GM12865 (cell line): Measurements from ENCODE around the gene TDRD9.

Experiments
- DNase-seq: peaks from one replicate; pipeline ENCODE4 v3.0.0; 2010; ENCODE audit warnings: low read depth
- H3K4me3 ChIP-seq: 2 replicates; pipeline ENCODE4 v1.5.1; 2011; ENCODE audit warnings: mild to moderate bottlenecking, low read depth, low read length, control low read depth
- TF ChIP-seq, protein P1 (sequence below): IDR thresholded peaks from 2 replicates; pipeline ENCODE4 v1.5.1; 2011; ENCODE audit warnings: low read length, control low read depth, low read depth, inconsistent platforms; ENCODE audit not compliant: insufficient read depth; ENCODE audit errors: missing control alignments

Gene TDRD9

DNA sequence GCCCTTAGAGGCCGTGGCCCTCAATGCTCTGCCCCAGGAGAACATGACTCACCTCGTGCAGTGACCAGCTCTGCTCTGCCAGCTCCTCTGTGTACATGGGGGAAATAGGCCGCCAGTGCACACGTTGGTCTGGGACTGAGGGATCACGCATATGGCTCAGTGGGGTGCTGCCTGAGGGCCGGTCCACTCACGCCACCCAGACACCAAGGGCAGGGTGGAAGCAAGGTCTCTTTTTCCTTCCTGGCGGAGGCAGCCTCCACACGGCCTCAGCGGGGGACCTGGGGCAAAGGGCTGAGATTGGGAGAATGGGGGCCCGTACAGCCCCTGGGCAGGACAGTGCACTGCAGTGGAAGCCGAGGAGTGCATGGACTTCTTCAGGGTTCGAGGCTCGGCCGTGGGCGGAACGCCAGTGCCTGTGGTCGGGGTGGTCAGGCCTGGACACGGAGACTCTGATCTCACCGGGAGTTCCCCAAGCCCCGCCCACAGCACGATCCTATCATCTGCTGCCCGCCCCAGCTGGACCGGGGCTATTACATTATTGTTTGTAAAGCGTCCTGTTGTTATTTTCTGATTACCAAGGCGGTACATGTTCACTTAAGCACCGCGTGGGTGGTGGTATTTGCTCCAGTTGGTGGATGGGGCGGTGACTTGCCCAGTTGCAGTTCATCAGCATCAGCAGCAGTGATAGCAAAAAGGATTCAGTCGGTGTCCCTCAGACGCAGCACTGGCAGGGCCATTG is 38.8 kb upstream of the TDRD9 start:
- TF ChIP-seq, protein P1, sequence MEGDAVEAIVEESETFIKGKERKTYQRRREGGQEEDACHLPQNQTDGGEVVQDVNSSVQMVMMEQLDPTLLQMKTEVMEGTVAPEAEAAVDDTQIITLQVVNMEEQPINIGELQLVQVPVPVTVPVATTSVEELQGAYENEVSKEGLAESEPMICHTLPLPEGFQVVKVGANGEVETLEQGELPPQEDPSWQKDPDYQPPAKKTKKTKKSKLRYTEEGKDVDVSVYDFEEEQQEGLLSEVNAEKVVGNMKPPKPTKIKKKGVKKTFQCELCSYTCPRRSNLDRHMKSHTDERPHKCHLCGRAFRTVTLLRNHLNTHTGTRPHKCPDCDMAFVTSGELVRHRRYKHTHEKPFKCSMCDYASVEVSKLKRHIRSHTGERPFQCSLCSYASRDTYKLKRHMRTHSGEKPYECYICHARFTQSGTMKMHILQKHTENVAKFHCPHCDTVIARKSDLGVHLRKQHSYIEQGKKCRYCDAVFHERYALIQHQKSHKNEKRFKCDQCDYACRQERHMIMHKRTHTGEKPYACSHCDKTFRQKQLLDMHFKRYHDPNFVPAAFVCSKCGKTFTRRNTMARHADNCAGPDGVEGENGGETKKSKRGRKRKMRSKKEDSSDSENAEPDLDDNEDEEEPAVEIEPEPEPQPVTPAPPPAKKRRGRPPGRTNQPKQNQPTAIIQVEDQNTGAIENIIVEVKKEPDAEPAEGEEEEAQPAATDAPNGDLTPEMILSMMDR = no peak
- H3K4me3 ChIP-seq = no peak overlapping the region
- DNase-seq = no peak

DNA sequence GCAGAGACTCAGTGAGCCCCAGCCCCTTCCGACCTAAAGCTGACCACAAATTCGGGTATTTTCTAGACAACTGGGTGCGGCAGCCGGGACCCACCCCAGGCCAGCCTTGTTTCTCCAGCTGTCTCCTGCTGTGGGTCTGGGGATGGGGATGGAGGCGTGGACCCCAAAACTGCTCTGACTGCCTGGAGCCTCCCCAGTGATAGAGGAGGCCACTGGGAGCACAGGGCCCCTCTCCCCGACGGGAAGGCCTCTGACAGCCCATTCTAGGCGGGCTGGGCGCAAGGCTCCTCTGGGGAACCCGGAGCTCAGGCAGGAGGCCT is 38.2 kb upstream of the TDRD9 start:
- TF ChIP-seq, protein P1 = no peak
- H3K4me3 ChIP-seq = no peak overlapping the region
- DNase-seq = no peak

DNA sequence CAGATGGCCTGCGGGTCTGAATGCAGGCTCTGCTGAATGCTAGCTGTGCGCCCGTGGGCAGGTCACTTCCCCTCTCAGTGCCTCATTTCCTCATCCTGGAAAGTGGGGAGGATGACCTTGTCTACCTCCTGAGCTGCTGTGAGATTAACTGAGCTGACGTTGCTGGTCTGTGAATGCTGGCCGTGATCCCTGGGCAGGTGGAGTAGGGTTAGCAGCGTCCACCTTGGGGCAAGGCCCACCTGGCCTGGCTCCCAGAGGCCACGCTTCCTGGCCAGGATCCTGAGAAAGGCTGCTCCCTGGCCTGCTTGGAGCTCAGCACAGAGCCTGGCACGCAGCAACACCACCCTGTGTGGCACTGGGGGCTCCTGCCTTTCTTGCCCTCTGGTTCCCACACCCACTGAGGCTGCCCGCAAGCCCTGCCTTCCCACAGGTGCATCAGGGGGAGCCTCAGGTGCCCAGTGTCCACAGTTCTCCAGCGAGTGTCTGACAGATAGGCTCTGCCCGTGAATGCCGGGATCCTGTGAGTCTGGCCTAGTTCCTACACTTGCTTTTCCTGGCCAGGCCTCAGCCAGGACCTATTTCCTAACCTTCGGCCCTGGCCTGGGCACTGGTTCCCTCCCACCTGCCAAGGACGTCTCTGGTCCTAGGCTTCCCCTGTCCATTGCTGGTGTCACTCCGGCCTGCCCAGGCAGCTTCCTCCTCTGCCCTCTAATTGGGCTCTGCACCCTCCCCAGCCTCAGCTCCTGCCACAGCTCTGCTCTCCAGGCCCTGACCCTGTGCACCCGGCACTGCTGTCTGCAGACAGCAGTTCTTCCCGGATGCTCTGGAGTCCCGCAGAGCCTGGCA is 37.2 kb upstream of the TDRD9 start:
- TF ChIP-seq, protein P1 = no peak

DNA sequence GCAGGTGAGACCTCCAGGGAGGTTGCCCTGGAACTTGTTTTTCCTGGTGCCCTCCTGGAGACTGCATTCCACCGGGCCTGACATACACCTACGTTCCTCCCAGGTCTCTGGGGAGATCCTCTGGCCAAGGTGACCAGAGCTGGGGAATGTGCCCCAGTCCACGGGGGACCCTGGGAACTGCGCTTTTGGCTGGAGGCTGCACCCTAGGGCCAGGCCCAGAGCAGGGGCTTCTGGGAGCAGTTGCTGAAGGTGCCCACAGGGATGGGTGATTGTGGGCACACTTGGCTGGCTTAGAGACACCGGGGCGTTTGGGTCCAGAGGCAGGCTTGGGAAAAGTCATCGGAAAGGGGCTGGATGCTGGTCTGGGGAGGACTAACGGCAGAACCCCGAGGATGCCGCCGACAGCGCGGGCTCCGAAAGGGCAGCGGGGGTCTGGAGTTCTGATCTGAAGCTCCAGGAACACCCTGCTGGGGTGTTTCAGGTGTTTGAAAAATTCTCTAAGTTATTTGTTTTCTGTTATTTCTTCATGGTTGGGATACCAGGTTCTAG is 36.5 kb upstream of the TDRD9 start:
- no peak overlapping the region for H3K4me3 ChIP-seq
- TF ChIP-seq, protein P1 = no peak
- DNase-seq = no peak

More for the DNA sequence above, 37.2 kb upstream of the TDRD9 start:
- DNase-seq = no peak
- H3K4me3 ChIP-seq = no peak overlapping the region

DNA sequence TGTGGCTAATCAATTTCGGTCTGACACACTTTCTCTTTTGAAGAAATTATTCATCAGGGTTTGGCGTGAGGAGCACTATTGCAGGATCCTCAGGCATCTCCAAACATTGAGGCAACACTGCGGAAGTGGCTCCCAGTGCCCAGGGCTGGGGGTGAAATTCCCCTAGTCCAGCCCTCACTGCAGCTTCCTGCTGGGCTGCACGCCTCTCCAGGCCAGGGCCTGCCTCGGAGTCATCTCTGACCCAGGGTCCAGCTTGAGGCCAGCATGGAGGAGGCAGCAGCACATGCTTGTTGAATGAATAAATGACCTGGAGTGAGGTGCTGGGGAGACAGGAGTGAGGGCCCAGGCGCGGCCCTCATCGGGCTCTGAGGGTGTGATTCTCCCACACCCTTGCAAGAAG is 36.0 kb upstream of the TDRD9 start:
- no peak for DNase-seq
- TF ChIP-seq, protein P1 = no peak
- H3K4me3 ChIP-seq = no peak overlapping the region

DNA sequence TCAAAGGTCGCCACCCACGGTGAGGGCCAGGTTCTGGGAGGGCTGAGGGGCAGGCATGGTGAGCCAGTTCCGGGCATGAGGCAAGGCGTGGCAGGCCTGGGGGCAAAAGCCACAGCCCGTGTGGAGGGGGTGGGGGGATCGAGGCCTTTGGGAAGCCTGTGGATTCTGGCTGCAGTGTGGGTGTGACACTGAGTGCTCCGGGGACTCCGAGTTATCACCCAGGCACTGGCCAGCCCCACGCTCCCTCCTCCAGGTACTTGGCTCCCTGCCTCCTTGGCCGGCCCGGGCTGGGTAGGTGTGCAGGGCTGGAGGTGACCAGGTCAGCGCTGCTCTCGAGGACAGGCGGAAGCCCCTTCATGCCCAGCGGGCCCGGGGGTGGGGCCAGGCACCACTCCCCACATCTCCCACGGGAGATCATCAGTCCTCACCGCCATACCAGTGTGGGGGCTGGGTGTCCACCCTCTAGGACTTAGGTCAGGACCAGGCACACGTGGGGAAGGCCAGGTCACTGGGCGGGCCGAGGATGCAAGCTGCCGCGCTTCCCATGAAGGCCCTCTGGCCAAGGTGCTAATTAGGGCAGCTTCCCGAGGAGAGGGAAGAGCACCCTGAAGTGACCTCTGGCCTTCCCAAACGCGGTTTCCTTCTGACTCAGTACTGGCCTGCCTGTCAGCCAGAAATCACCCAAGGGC is 34.1 kb upstream of the TDRD9 start:
- no peak for DNase-seq
- TF ChIP-seq, protein P1 = no peak
- H3K4me3 ChIP-seq = no peak overlapping the region
